HepG2 (cell line): Measurements from ENCODE around the gene TCF12. TPM values are rescaled to one million over a fixed set of nuclear protein-coding genes. Genes with fewer than 3 reads are reported as not detected.

Experiments used
- ATAC-seq: fragments of 200-7000 bp; cut with Tn5 transposase; 3 replicates; pipeline ENCODE4 v1.9.1; 2020; ENCODE audit warnings: mild to moderate bottlenecking, moderate library complexity
- BruUV-seq: library from RNA; stranded (reverse); fragments of 400-500 nt; replicated peaks from 2 replicates; lab custom pipeline; 2021; lab: Mats Ljungman, UMichigan
- CTCF ChIA-PET: fragments of 300-600 bp; formaldehyde crosslinking; extraction: SDS; loops from one replicate; lab custom pipeline; 2021; ENCODE audit warnings: low total read pairs, inconsistent platforms, low intra/inter-chr PET ratio; lab: Yijun Ruan, JAX
- POLR2A ChIA-PET: fragments of 350-600 bp; sonication (Branson Sonifier 250); formaldehyde crosslinking; loops from one replicate; lab custom pipeline; 2020; ENCODE audit warnings: antibody characterized with exemption, inconsistent platforms; lab: Yijun Ruan, JAX
- DNase-seq: peaks from one replicate; pipeline ENCODE4 v3.0.0-alpha.2; 2015; ENCODE audit warnings: low spot score
- FAIRE-seq: peaks from 3 replicates; lab custom pipeline; 2011; peaks lifted over from hg19 to GRCh38; lab: Jason Lieb, UNC
- H2AFZ ChIP-seq: one replicate; pipeline ENCODE4 v1.6.1; 2011; ENCODE audit warnings: low read length, inconsistent platforms
- H3K27ac ChIP-seq: fragments of 300-600 bp; 3 replicates; pipeline ENCODE4 v1.8.0; 2011; ENCODE audit warnings: mixed run types, mild to moderate bottlenecking, mixed read lengths, low read length, inconsistent platforms; ENCODE audit not compliant: insufficient read depth; ENCODE audit errors: extremely low read length
- H3K27me3 ChIP-seq, 2 experiments: fragments of 200-600 bp in 1 of 2; 2 replicates in 1 of 2; 3 replicates in 1 of 2; pipeline versions ENCODE4 v1.6.0 to v1.8.0; 2011; ENCODE audit warnings: low read length in 2 of 2, mild to moderate bottlenecking in 2 of 2, moderate library complexity in 2 of 2, inconsistent platforms in 1 of 2; ENCODE audit not compliant: insufficient read depth in 2 of 2, control insufficient read depth in 1 of 2
- H3K36me3 ChIP-seq, 2 experiments: fragments of 200-600 bp in 1 of 2; replicated peaks in 1 of 2; 2 replicates in 1 of 2; 3 replicates in 1 of 2; pipeline versions ENCODE4 v1.5.1 to v1.8.0; 2011; ENCODE audit warnings: low read length in 2 of 2, inconsistent platforms in 1 of 2; ENCODE audit not compliant: insufficient read depth in 2 of 2, control insufficient read depth in 1 of 2
- H3K4me1 ChIP-seq: 2 replicates; pipeline ENCODE4 v1.5.1; 2012; ENCODE audit warnings: low read length, inconsistent platforms; ENCODE audit not compliant: insufficient read depth
- H3K4me2 ChIP-seq: 2 replicates; pipeline ENCODE4 v1.6.0; 2011; ENCODE audit warnings: low read depth, low read length, inconsistent platforms
- H3K4me3 ChIP-seq, 3 experiments: fragments of 200-600 bp in 1 of 3; sonication (generic), shearing (Covaris generic) in 1 of 3; replicated peaks in 1 of 3; 2 replicates each; pipeline ENCODE4 v1.5.1; 2011 to 2016; ENCODE audit warnings: low read length in 3 of 3, inconsistent platforms in 2 of 3, low read depth in 2 of 3, mild to moderate bottlenecking in 2 of 3, control low read depth in 1 of 3, mixed read lengths in 1 of 3; ENCODE audit not compliant: insufficient read depth in 1 of 3
- H3K79me2 ChIP-seq: one replicate; pipeline ENCODE4 v1.6.1; 2011; ENCODE audit warnings: low read length, inconsistent platforms; ENCODE audit not compliant: insufficient read depth
- H3K9ac ChIP-seq: 2 replicates; pipeline ENCODE4 v1.6.0; 2011; ENCODE audit warnings: mild to moderate bottlenecking, low read depth, low read length, inconsistent platforms; ENCODE audit not compliant: insufficient read depth
- H3K9me3 ChIP-seq: 2 replicates; pipeline ENCODE4 v1.5.1; 2012; ENCODE audit warnings: mild to moderate bottlenecking, low read length
- H4K20me1 ChIP-seq: 2 replicates; pipeline ENCODE4 v1.6.0; 2011; ENCODE audit warnings: inconsistent platforms, mild to moderate bottlenecking, low read length, moderate library complexity; ENCODE audit not compliant: insufficient read depth
- CTCF ChIP-seq: sonication (generic); formaldehyde crosslinking; IDR thresholded peaks from 2 replicates; pipeline ENCODE4 v1.5.0; 2020; ENCODE audit warnings: mild to moderate bottlenecking, missing genetic modification reagents, moderate library complexity
- NFE2 ChIP-seq: sonication (generic); formaldehyde crosslinking; IDR thresholded peaks from 2 replicates; pipeline ENCODE4 v1.4.0; 2020; ENCODE audit warnings: missing genetic modification reagents
- NFIB ChIP-seq: sonication (generic); formaldehyde crosslinking; IDR thresholded peaks from 2 replicates; pipeline ENCODE4 v1.9.0; 2021; ENCODE audit warnings: missing genetic modification reagents, mild to moderate bottlenecking, borderline replicate concordance
- RAD21 ChIP-seq: fragments of 450-650 bp; formaldehyde crosslinking; IDR thresholded peaks from 2 replicates; pipeline ENCODE4 v1.5.0; 2020; ENCODE audit warnings: mild to moderate bottlenecking
- SMC3 ChIP-seq: IDR thresholded peaks from 2 replicates; pipeline ENCODE4 v1.6.1; 2011; ENCODE audit warnings: low read length, improper control_type of control experiment
- SRSF1 ChIP-seq: fragments of 200-400 bp; formaldehyde crosslinking; optimal IDR thresholded peaks from 2 replicates; pipeline ENCODE3; 2017; ENCODE audit warnings: mild to moderate bottlenecking, low read depth, low read length, moderate library complexity
- STAG1 ChIP-seq: sonication (generic); formaldehyde crosslinking; IDR thresholded peaks from 2 replicates; pipeline ENCODE4 v1.4.0; 2020; ENCODE audit warnings: missing genetic modification reagents
- ZNF652 ChIP-seq: IDR thresholded peaks from 2 replicates; pipeline ENCODE4 v1.6.1; 2016; ENCODE audit warnings: low read depth, borderline replicate concordance
- ZNF800 ChIP-seq: sonication (generic); formaldehyde crosslinking; IDR thresholded peaks from 2 replicates; pipeline ENCODE4 v1.4.0; 2020; ENCODE audit warnings: missing genetic modification reagents
- WGBS: methylation state at CpG from one replicate; pipeline ENCODE4 v1.1.6; 2017; ENCODE audit warnings: low lambda C conversion rate; 5-methylcytosine and 5-hydroxymethylcytosine counted together
- in situ Hi-C: cut with HindIII; loops from 2 replicates; pipeline ENCODE4 v1.10.0; 2017; ENCODE audit warnings: low pct_unique_long_range_greater_than_20kb; ENCODE audit not compliant: extremely low pct_ligation_motif_present
- intact Hi-C: fragments of 100-400 bp; cut with micrococcal nuclease; formaldehyde crosslinking; loops from one replicate; pipeline ENCODE4 v1.10.0; 2022; ENCODE audit not compliant: unreplicated experiment
- polyA plus RNA-seq, 8 experiments: library from polyadenylated mRNA; depleted of rRNA in 3 of 8; stranded (reverse) in 7 of 8; unstranded in 1 of 8; fragments of >200 nt; fragmentation: Illumina TruSeq in 4 of 8; extraction: Trizol in 4 of 8; gene quantifications; 2 replicates each; pipeline versions ENCODE4 v1.2.1 to v1.2.3, GENCODE V29; 2011 to 2016; ENCODE audit warnings: low read depth in 4 of 8, missing spikeins in 1 of 8, mixed read lengths in 1 of 8; ENCODE audit not compliant: insufficient read depth in 1 of 8
- total RNA-seq, 5 experiments: library from RNA; depleted of rRNA; stranded (reverse); fragments of >200 nt; fragmentation: Illumina TruSeq; extraction: Trizol; gene quantifications; 2 replicates each; pipeline ENCODE4 v1.2.3, GENCODE V29; 2016; ENCODE audit warnings: low read depth in 1 of 5

Gene TCF12
- total and polyA plus RNA-seq, 2 of the 13 experiments (the other 11 are each of a cell fraction or from before 2014, with no cell fraction given) = 48.6 to 51.1 TPM

- TF ChIP-seq RAD21 (CRISPR knock-in tag) (0 out of 2 replicates have a peak, but pooled peaks have one; percentile 24), SMC3 (peak; percentile 29; the same call in 1 of the 2 replicates), ZNF652 (CRISPR knock-in tag) (peak; percentile 38; the same call in 1 of the 2 replicates), CTCF (CRISPR knock-in tag) (peak; percentile 51), ZNF800 (CRISPR knock-in tag) (no peak), NFE2 (CRISPR knock-in tag) (no peak), STAG1 (CRISPR knock-in tag) (peak; percentile 68), NFIB (CRISPR knock-in tag) (no peak), SRSF1 (no peak)
- H3K36me3 ChIP-seq = no peaks in the 10 kb centered on the region
- in situ Hi-C loops (no loop called here), intact Hi-C loops (loop anchor here (5.0 to 10.0 kb wide), 2 partner anchors 214 to 316 kb away; no protein-coding TSS in a partner anchor)
- ChIA-PET CTCF (no interaction called here), POLR2A (no interaction called here)
- whole genome bisulfite sequencing = 26% methylated on average over 1 of the region's 1 CpG
- ATAC-seq (peak; percentile 94), DNase-seq (peak; percentile 34), FAIRE-seq (peak; percentile 50)
- H3K79me2 ChIP-seq = no peaks in the 10 kb centered on the region
- no peaks in the 10 kb centered on the region for H3K4me1 ChIP-seq
- no TSS peak for BruUV-seq
- H4K20me1 ChIP-seq = no peaks in the 10 kb centered on the region
- no peaks in the 10 kb centered on the region for H3K27me3 ChIP-seq
- H3K4me3 ChIP-seq = no peak overlapping the region
- H3K9me3 ChIP-seq = no peaks in the 10 kb centered on the region
- H3K27ac ChIP-seq = no peak overlapping the region
- no peak overlapping the region for H3K9ac ChIP-seq
- H2AFZ ChIP-seq = no peak overlapping the region
- no peak overlapping the region for H3K4me2 ChIP-seq
Observed at GRCh38 chr15:57138349-57138788, 219.9 kb downstream of the TCF12 start.
